Tibial artery (tissue), 4 donors: ENCODE results near the gene VKORC1L1.
"Not testable (repeated sequence)": the region's sequence is repeated elsewhere in the genome, so short reads cannot be mapped to it uniquely, and the experiment has no call there.

Experiments used
- DNase-seq, 2 donors: peaks; one replicate each; pipeline ENCODE4 v3.0.0-alpha.2; 2019
- H3K27ac ChIP-seq, 2 donors: fragments of 200-600 bp; sonication (generic) in 1 of 2; 1 replicate in 1 of 2; 2 replicates in 1 of 2; pipeline ENCODE4 v1.5.1; 2018 to 2019; ENCODE audit warnings: mild to moderate bottlenecking in 1 of 2
- H3K27me3 ChIP-seq, 2 donors: fragments of 200-600 bp; sonication (generic) in 1 of 2; one replicate each; pipeline versions ENCODE4 v1.5.1 to v1.6.0; 2016 to 2019
- H3K36me3 ChIP-seq, 3 donors: fragments of 200-600 bp; sonication (generic) in 2 of 3; one replicate each; pipeline ENCODE4 v1.5.1; 2016 to 2019; ENCODE audit warnings: mild to moderate bottlenecking in 2 of 3
- H3K4me1 ChIP-seq, 4 donors: fragments of 200-600 bp; sonication (generic) in 2 of 4; 1 replicate in 3 of 4; 2 replicates in 1 of 4; pipeline ENCODE4 v1.5.1; 2016 to 2019
- H3K4me3 ChIP-seq, 2 donors: fragments of 200-600 bp; sonication (generic) in 1 of 2; 1 replicate in 1 of 2; 2 replicates in 1 of 2; pipeline ENCODE4 v1.5.1; 2018 to 2019; ENCODE audit warnings: mild to moderate bottlenecking in 2 of 2
- H3K9me3 ChIP-seq, 3 donors: fragments of 200-600 bp; sonication (generic) in 1 of 3; one replicate each; pipeline ENCODE4 v1.5.1; 2016 to 2019
- CTCF ChIP-seq, 2 experiments: fragments of 200-600 bp in 1 of 2; fragments of 450-650 bp in 1 of 2; IDR thresholded peaks; one replicate each; pipeline ENCODE4 v1.5.1; 2017 to 2019; ENCODE audit warnings: antibody characterized with exemption in 2 of 2, mild to moderate bottlenecking in 1 of 2, moderate library complexity in 1 of 2
- intact Hi-C: fragments of 100-400 bp; cut with DNase I; formaldehyde crosslinking; loops from one replicate; pipeline ENCODE4 v1.15.0; 2023; ENCODE audit warnings: low total_unique reads

Gene VKORC1L1

GRCh38 chr7:65840446-65840845, 32.4 kb upstream of the VKORC1L1 start:
- Histone ChIP-seq H3K9me3 (no peaks in the 10 kb centered on the region), H3K27me3 (no peaks in the 10 kb centered on the region), H3K4me3 (no peak overlapping the region), H3K4me1 (no peaks in the 10 kb centered on the region), H3K27ac (no peak overlapping the region), H3K36me3 (no peaks in the 10 kb centered on the region)
- no peak for TF ChIP-seq CTCF (IDR thresholded peaks at IDR 0.05)
- intact Hi-C loops, result no loop called here
- DNase-seq, result no peak

- DNase-seq, H3K4me3 ChIP-seq, H3K27me3 ChIP-seq, H3K36me3 ChIP-seq, H3K9me3 ChIP-seq, intact Hi-C loops, H3K4me1 ChIP-seq, H3K27ac ChIP-seq: not testable (repeated sequence)
Measured at GRCh38 chr7:65843616-65844015, 29.3 kb upstream of the VKORC1L1 start.

GRCh38 chr7:65846008-65846570, 26.8 kb upstream of the VKORC1L1 start:
- no peak for TF ChIP-seq CTCF (IDR thresholded peaks at IDR 0.05)
- intact Hi-C loops, result no loop called here

GRCh38 chr7:65853426-65853825, 19.4 kb upstream of the VKORC1L1 start:
- H3K36me3 ChIP-seq, H3K27me3 ChIP-seq, intact Hi-C loops, H3K9me3 ChIP-seq, DNase-seq, H3K4me1 ChIP-seq, H3K27ac ChIP-seq, H3K4me3 ChIP-seq: not testable (repeated sequence)

More at GRCh38 chr7:65846008-65846570, 26.8 kb upstream of the VKORC1L1 start:
- Histone ChIP-seq H3K9me3 (no peaks in the 10 kb centered on the region), H3K27ac (no peak overlapping the region), H3K4me3 (no peak overlapping the region), H3K4me1 (no peaks in the 10 kb centered on the region), H3K27me3 (no peaks in the 10 kb centered on the region), H3K36me3 (no peaks in the 10 kb centered on the region)
- DNase-seq, result no peak

GRCh38 chr7:65853892-65854291, 19.0 kb upstream of the VKORC1L1 start:
- H3K36me3 ChIP-seq, DNase-seq, intact Hi-C loops, H3K4me3 ChIP-seq, H3K4me1 ChIP-seq, H3K9me3 ChIP-seq, H3K27me3 ChIP-seq, H3K27ac ChIP-seq: not testable (repeated sequence)

- peak in 1 of 2 donors; percentile 41 for DNase-seq
- intact Hi-C loops, H3K36me3 ChIP-seq, H3K9me3 ChIP-seq, H3K27me3 ChIP-seq, H3K4me3 ChIP-seq, H3K27ac ChIP-seq, H3K4me1 ChIP-seq: not testable (repeated sequence)
Measured at GRCh38 chr7:65857321-65857894, 15.5 kb upstream of the VKORC1L1 start.

- H3K4me3 ChIP-seq, H3K4me1 ChIP-seq, DNase-seq, intact Hi-C loops, H3K27me3 ChIP-seq, H3K27ac ChIP-seq, H3K36me3 ChIP-seq, H3K9me3 ChIP-seq: not testable (repeated sequence)
Measured at GRCh38 chr7:65858660-65859059, 14.2 kb upstream of the VKORC1L1 start.

- H3K27me3 ChIP-seq, H3K36me3 ChIP-seq, intact Hi-C loops, H3K27ac ChIP-seq, H3K4me1 ChIP-seq, H3K9me3 ChIP-seq, H3K4me3 ChIP-seq, DNase-seq: not testable (repeated sequence)
Measured at GRCh38 chr7:65866244-65866643, 6.6 kb upstream of the VKORC1L1 start.

GRCh38 chr7:65867681-65868080, 5.2 kb upstream of the VKORC1L1 start:
- H3K27ac ChIP-seq, H3K9me3 ChIP-seq, H3K27me3 ChIP-seq, H3K4me1 ChIP-seq, intact Hi-C loops, H3K4me3 ChIP-seq, H3K36me3 ChIP-seq, DNase-seq: not testable (repeated sequence)

- intact Hi-C loops, H3K27ac ChIP-seq, H3K4me1 ChIP-seq, H3K9me3 ChIP-seq, H3K27me3 ChIP-seq, DNase-seq, H3K4me3 ChIP-seq, H3K36me3 ChIP-seq: not testable (repeated sequence)
Measured at GRCh38 chr7:65869312-65869711, 3.6 kb upstream of the VKORC1L1 start.

GRCh38 chr7:65871451-65871850, 1.4 kb upstream of the VKORC1L1 start:
- intact Hi-C loops, result loop anchor here (10.0 kb wide), 1 partner anchor 103 kb away; no protein-coding TSS in a partner anchor
- peak in 1 of 2 donors; percentile 47 for DNase-seq
- not testable (repeated sequence) for H3K27ac ChIP-seq, H3K27me3 ChIP-seq, H3K9me3 ChIP-seq, H3K4me3 ChIP-seq, H3K36me3 ChIP-seq
- H3K4me1 ChIP-seq, result peaks cover 0 to 17% (median 5%) of the 10 kb centered on the region in 4 donors

GRCh38 chr7:65873582-65874193, 814 bp downstream of the VKORC1L1 start:
- intact Hi-C loops, result loop anchor here (10.0 kb wide), 1 partner anchor 101 kb away; no protein-coding TSS in a partner anchor
- H3K36me3 ChIP-seq, H3K27me3 ChIP-seq, H3K9me3 ChIP-seq: not testable (repeated sequence)
- Histone ChIP-seq H3K4me3 (peak overlapping the region; percentile 76 to 97), H3K27ac (peak overlapping the region; percentile 70 to 86), H3K4me1 (peaks cover 0 to 17% (median 5%) of the 10 kb centered on the region in 4 donors)
- peak; percentile 20 to 67 for DNase-seq
